ENCODE measurements around the gene THBS4. TPM values are rescaled to one million over a fixed set of nuclear protein-coding genes. Genes with fewer than 3 reads are reported as not detected.

The THBS4 gene
- total and polyA plus RNA-seq, 4 experiments from 2014 or later = 0.29 to 0.56 (median 0.47) TPM; not detected in 1

Other genes with a start within 250 kb of the THBS4 start
- gene MTX3, start 44.1 kb upstream of the THBS4 start, total RNA-seq = 10 to 100 TPM; 22.7 to 22.9 TPM
- 1 to 10 TPM; 2.4 to 2.7 TPM for gene MTX3, start 44.1 kb upstream of the THBS4 start, polyA plus RNA-seq
- gene SERINC5, start 220.7 kb downstream of the THBS4 start, total RNA-seq = 100 to 1,000 TPM; 153 to 165 TPM
- gene SERINC5, start 220.7 kb downstream of the THBS4 start, polyA plus RNA-seq = 10 to 100 TPM; 20.7 to 35.2 TPM